IMR-90 (cell line): ENCODE measurements around the gene CHDH. TPM values are rescaled to one million over a fixed set of nuclear protein-coding genes. Genes with fewer than 3 reads are reported as not detected.

Source experiments
- ATAC-seq: fragments of 200-7000 bp; cut with Tn5 transposase; 2 replicates; pipeline ENCODE4 v1.9.1; 2020; ENCODE audit warnings: low read depth, mild to moderate bottlenecking, moderate library complexity
- BruUV-seq: library from RNA; stranded (reverse); fragments of 400-500 nt; replicated peaks from 2 replicates; lab custom pipeline; 2021; lab: Mats Ljungman, UMichigan
- CTCF ChIA-PET: fragments of 300-600 bp; formaldehyde crosslinking; extraction: SDS; loops from one replicate; lab custom pipeline; 2021; ENCODE audit warnings: antibody characterized with exemption; lab: Yijun Ruan, JAX
- POLR2A ChIA-PET: fragments of 300-600 bp; sonication (Branson Sonifier 250); formaldehyde crosslinking; loops from one replicate; lab custom pipeline; 2022; ENCODE audit warnings: antibody characterized with exemption; ENCODE audit not compliant: unreplicated experiment; lab: Charles Lee
- DNase-seq: peaks from one replicate; pipeline ENCODE4 v3.0.0; 2013
- H2AFZ ChIP-seq: replicated peaks from 2 replicates; pipeline ENCODE3; 2013; ENCODE audit warnings: low read length, mild to moderate bottlenecking; ENCODE audit not compliant: poor library complexity
- H2AK5ac ChIP-seq: 2 replicates; pipeline ENCODE4 v1.6.1; 2013; ENCODE audit warnings: low read depth, low read length, inconsistent platforms
- H2AK9ac ChIP-seq: replicated peaks from 2 replicates; pipeline ENCODE3; 2013; ENCODE audit warnings: mild to moderate bottlenecking, low read depth, low read length, moderate library complexity; ENCODE audit not compliant: poor library complexity
- H2BK120ac ChIP-seq: 2 replicates; pipeline ENCODE4 v1.6.1; 2013; ENCODE audit warnings: low read depth, low read length, inconsistent platforms
- H2BK15ac ChIP-seq: 3 replicates; pipeline ENCODE4 v1.6.1; 2013; ENCODE audit warnings: low read depth, low read length, inconsistent platforms
- H2BK20ac ChIP-seq: 2 replicates; pipeline ENCODE4 v1.6.1; 2013; ENCODE audit warnings: low read depth, mild to moderate bottlenecking, inconsistent platforms, low read length, moderate library complexity
- H2BK5ac ChIP-seq: 2 replicates; pipeline ENCODE4 v1.6.1; 2013; ENCODE audit warnings: mild to moderate bottlenecking, low read depth, low read length, inconsistent platforms; ENCODE audit not compliant: poor library complexity, severe bottlenecking
- H3K14ac ChIP-seq: replicated peaks from 2 replicates; pipeline ENCODE4 v1.6.1; 2013; ENCODE audit warnings: low read depth, low read length, inconsistent platforms
- H3K18ac ChIP-seq: 2 replicates; pipeline ENCODE4 v1.6.1; 2013; ENCODE audit warnings: low read depth, low read length, control low read depth
- H3K23ac ChIP-seq: 2 replicates; pipeline ENCODE4 v1.6.1; 2013; ENCODE audit warnings: low read depth, low read length, inconsistent platforms
- H3K27ac ChIP-seq: 2 replicates; pipeline ENCODE4 v1.5.1; 2013; ENCODE audit warnings: mild to moderate bottlenecking, control low read depth, low read length; ENCODE audit not compliant: insufficient read depth
- H3K27me3 ChIP-seq: 2 replicates; pipeline ENCODE4 v1.6.1; 2013; ENCODE audit warnings: low read length; ENCODE audit not compliant: control insufficient read depth, insufficient read depth
- H3K36me3 ChIP-seq: 2 replicates; pipeline ENCODE4 v1.6.1; 2013; ENCODE audit warnings: low read length, mixed read lengths; ENCODE audit not compliant: control insufficient read depth, insufficient read depth
- H3K4ac ChIP-seq: 2 replicates; pipeline ENCODE4 v1.6.1; 2013; ENCODE audit warnings: low read depth, low read length, inconsistent platforms
- H3K4me1 ChIP-seq: 2 replicates; pipeline ENCODE4 v1.6.1; 2013; ENCODE audit warnings: low read length, mixed read lengths; ENCODE audit not compliant: control insufficient read depth, insufficient read depth
- H3K4me2 ChIP-seq: 2 replicates; pipeline ENCODE4 v1.6.1; 2013; ENCODE audit warnings: low read depth, mild to moderate bottlenecking, control low read depth, low read length, moderate library complexity
- H3K4me3 ChIP-seq: 2 replicates; pipeline ENCODE4 v1.5.1; 2013; ENCODE audit warnings: low read depth, mild to moderate bottlenecking, control low read depth, low read length, moderate library complexity; ENCODE audit not compliant: insufficient read depth
- H3K56ac ChIP-seq: 2 replicates; pipeline ENCODE4 v1.6.1; 2013; ENCODE audit warnings: low read length, inconsistent platforms; ENCODE audit not compliant: insufficient read depth; ENCODE audit errors: extremely low read depth
- H3K79me1 ChIP-seq, 2 experiments: 2 replicates each; pipeline ENCODE4 v1.6.1; 2013; ENCODE audit warnings: low read length in 2 of 2, inconsistent platforms in 1 of 2, low read depth in 1 of 2
- H3K9ac ChIP-seq: 2 replicates; pipeline ENCODE4 v1.6.1; 2013; ENCODE audit warnings: low read depth, low read length, control low read depth
- H3K9me1 ChIP-seq: 2 replicates; pipeline ENCODE4 v1.6.1; 2013; ENCODE audit warnings: low read length, inconsistent platforms; ENCODE audit not compliant: insufficient read depth
- H3K9me3 ChIP-seq: 2 replicates; pipeline ENCODE4 v1.6.1; 2013; ENCODE audit warnings: low read length; ENCODE audit not compliant: control insufficient read depth, insufficient read depth
- H4K20me1 ChIP-seq: 2 replicates; pipeline ENCODE4 v1.6.1; 2013; ENCODE audit warnings: low read length, inconsistent platforms; ENCODE audit not compliant: insufficient read depth
- H4K5ac ChIP-seq: 2 replicates; pipeline ENCODE4 v1.6.1; 2013; ENCODE audit warnings: mild to moderate bottlenecking, low read depth, low read length, control low read depth
- H4K8ac ChIP-seq, 2 experiments: 2 replicates each; pipeline ENCODE4 v1.6.1; 2013; ENCODE audit warnings: low read depth in 2 of 2, low read length in 2 of 2, control low read depth in 1 of 2, inconsistent platforms in 1 of 2
- H4K91ac ChIP-seq: 2 replicates; pipeline ENCODE4 v1.6.1; 2013; ENCODE audit warnings: low read depth, low read length, inconsistent platforms; ENCODE audit not compliant: insufficient read depth
- RCOR1 ChIP-seq: IDR thresholded peaks from 2 replicates; pipeline ENCODE4 v1.6.1; 2012; ENCODE audit warnings: mild to moderate bottlenecking, low read length, improper control_type of control experiment; ENCODE audit not compliant: insufficient replicate concordance
- SMC3 ChIP-seq: fragments of 150-350 bp; IDR thresholded peaks from 2 replicates; pipeline ENCODE4 v1.6.1; 2016; ENCODE audit warnings: low read depth, mild to moderate bottlenecking, antibody characterized with exemption, low read length, moderate library complexity
- WGBS, 2 experiments: methylation state at CpG; one replicate each; pipeline versions ENCODE4 v1.1.5 to v1.1.7; 2013; ENCODE audit warnings: missing lambda C conversion rate in 2 of 2; ENCODE audit not compliant: insufficient read length in 1 of 2; ENCODE audit errors: extremely low coverage in 2 of 2; 5-methylcytosine and 5-hydroxymethylcytosine counted together
- dilution Hi-C: fragments of 300-500 bp; cut with HindIII; formaldehyde crosslinking; loops from one replicate; pipeline ENCODE4 v1.14.3; 2018; ENCODE audit warnings: low sequenced_read_pairs; ENCODE audit not compliant: unreplicated experiment
- in situ Hi-C: fragments of 300-500 bp; cut with MboI; formaldehyde crosslinking; loops from 3 replicates; pipeline ENCODE4 v1.14.3; 2019; ENCODE audit warnings: low sequenced_read_pairs, inconsistent platforms, mixed read lengths
- intact Hi-C: fragments of 100-400 bp; cut with micrococcal nuclease; formaldehyde crosslinking; loops from 2 replicates; pipeline ENCODE4 v1.10.0; 2022
- polyA plus RNA-seq, 3 experiments: library from polyadenylated mRNA; depleted of rRNA; stranded (reverse); fragments of >200 nt; gene quantifications; 2 replicates each; pipeline ENCODE4 v1.2.3, GENCODE V29; 2012; ENCODE audit warnings: low replicate concordance in 1 of 3
- total RNA-seq: library from RNA; depleted of rRNA; stranded (reverse); fragments of >200 nt; gene quantifications from 2 replicates; pipeline ENCODE4 v1.2.3, GENCODE V29; 2012

CHDH gene
- total and polyA plus RNA-seq, 2 of the 4 experiments (the other 2 are of a cell fraction): under 0.01 to 0.19 TPM

- H3K14ac ChIP-seq: no peak overlapping the region
- dilution Hi-C loops (no loop called here), intact Hi-C loops (no loop called here), in situ Hi-C loops (no loop called here)
- H4K5ac ChIP-seq: no peak overlapping the region
- peaks cover 19% of the 10 kb centered on the region; the same call in 1 of the 2 replicates for H3K27me3 ChIP-seq
- H3K4me2 ChIP-seq: no peak overlapping the region
- no peaks in the 10 kb centered on the region for H3K9me3 ChIP-seq
- no peak overlapping the region for H2BK15ac ChIP-seq
- H4K91ac ChIP-seq: no peak overlapping the region
- no TSS peak for BruUV-seq
- H3K4me1 ChIP-seq: peaks cover 9% of the 10 kb centered on the region; the same call in 1 of the 2 replicates
- no peak overlapping the region for H3K23ac ChIP-seq
- no peak overlapping the region for H2AFZ ChIP-seq
- CTCF ChIA-PET: no interaction called here
- no peak overlapping the region for H3K9ac ChIP-seq
- no peak overlapping the region for H3K18ac ChIP-seq
- H4K8ac ChIP-seq: no peak overlapping the region
- no peak overlapping the region for H2AK5ac ChIP-seq
- POLR2A ChIA-PET: no interaction called here
- ATAC-seq (no peak), DNase-seq (no peak)
- TF ChIP-seq SMC3 (no peak), RCOR1 (no peak)
- H3K4ac ChIP-seq: no peak overlapping the region
- H3K56ac ChIP-seq: no peak overlapping the region
- H3K36me3 ChIP-seq: no peaks in the 10 kb centered on the region
- H4K20me1 ChIP-seq: no peaks in the 10 kb centered on the region
- no peaks in the 10 kb centered on the region for H3K9me1 ChIP-seq
- WGBS, 2 experiments: no CpG with 5 or more reads among the region's 12 CpGs
- H2BK120ac ChIP-seq: no peak overlapping the region
- no peaks in the 10 kb centered on the region for H3K79me1 ChIP-seq
- no peak overlapping the region for H3K4me3 ChIP-seq
- H2BK5ac ChIP-seq: no peak overlapping the region
- H3K27ac ChIP-seq: no peak overlapping the region
- no peak overlapping the region for H2BK20ac ChIP-seq
- H2AK9ac ChIP-seq: peak overlapping the region; percentile 37
Observed at GRCh38 chr3:53768478-53769459, 77.5 kb downstream of the CHDH start.
